Measurements from ENCODE around the gene EDC3. TPM values are rescaled to one million over a fixed set of nuclear protein-coding genes. Genes with fewer than 3 reads are reported as not detected.

Gene EDC3
- total and polyA plus RNA-seq, 2 of the 4 experiments (the other 2 are of a cell fraction) = 16.8 to 38.0 TPM

DNA sequence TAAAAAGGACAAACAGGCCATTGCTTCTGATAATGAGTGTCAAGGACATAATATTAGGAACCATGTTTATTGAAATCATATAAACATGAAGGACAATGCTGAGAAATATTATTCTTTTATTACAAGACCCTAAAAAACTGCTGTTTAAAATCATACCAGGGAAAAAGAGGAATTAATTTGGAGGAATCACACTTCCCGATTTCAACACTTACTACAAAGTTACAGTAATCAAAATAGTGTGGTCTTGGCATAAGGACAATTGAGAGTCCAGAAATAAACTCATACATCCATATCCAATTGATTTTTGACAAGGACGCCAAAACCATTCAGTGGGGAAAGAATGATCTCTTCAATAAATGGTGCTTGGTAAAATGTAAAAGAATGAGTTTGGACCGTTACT is 16.5 kb upstream of the EDC3 start:
- ATAC-seq (ENCODE audit: low read depth) (no peak), DNase-seq (no peak)
- H2BK5ac ChIP-seq (ENCODE audit: low read depth, low read length, poor library complexity, severe bottlenecking) = no peak overlapping the region
- no peak overlapping the region for H3K4me3 ChIP-seq (ENCODE audit: insufficient read depth, low read depth, low read length)
- intact Hi-C loops (cut with micrococcal nuclease) = no loop called here
- no peak overlapping the region for H4K5ac ChIP-seq (ENCODE audit: low read depth, low read length)
- H2BK20ac ChIP-seq (ENCODE audit: low read depth, low read length) = no peak overlapping the region
- no peaks in the 10 kb centered on the region for H3K9me3 ChIP-seq (ENCODE audit: control insufficient read depth, insufficient read depth, low read length)
- H3K27me3 ChIP-seq (ENCODE audit: control insufficient read depth, insufficient read depth, low read length) = peaks cover 21% of the 10 kb centered on the region
- no peak overlapping the region for H3K14ac ChIP-seq (replicated peaks; ENCODE audit: low read depth, low read length)
- H2AFZ ChIP-seq (replicated peaks; ENCODE audit: low read length, poor library complexity) = no peak overlapping the region
- no peaks in the 10 kb centered on the region for H3K4me1 ChIP-seq (ENCODE audit: control insufficient read depth, insufficient read depth, low read length)
- no peaks in the 10 kb centered on the region for H4K20me1 ChIP-seq (ENCODE audit: insufficient read depth, low read length)
- H2BK15ac ChIP-seq (ENCODE audit: low read depth, low read length) = no peak overlapping the region
- no peak overlapping the region for H3K27ac ChIP-seq (ENCODE audit: insufficient read depth, low read length)
- in situ Hi-C loops (cut with MboI; ENCODE audit: low sequenced_read_pairs) = no loop called here
- H3K4me2 ChIP-seq (ENCODE audit: low read depth, low read length) = no peak overlapping the region
- BruUV-seq (replicated peaks) = no TSS peak
- no peak overlapping the region for H3K4ac ChIP-seq (ENCODE audit: low read depth, low read length)
- no peak overlapping the region for H4K8ac ChIP-seq (ENCODE audit: low read depth in 2 of 2, low read length in 2 of 2)
- WGBS, 2 experiments (ENCODE audit: extremely low coverage in 2 of 2, insufficient read length in 1 of 2) = no CpG with 5 or more reads among the region's 3 CpGs
- no peak overlapping the region for H2AK9ac ChIP-seq (replicated peaks; ENCODE audit: low read depth, low read length, poor library complexity)
- ChIA-PET POLR2A (ENCODE audit: unreplicated experiment) (no interaction called here), CTCF (no interaction called here)
- H2BK120ac ChIP-seq (ENCODE audit: low read depth, low read length) = no peak overlapping the region
- no peak for TF ChIP-seq SMC3 (IDR thresholded peaks at IDR 0.05; ENCODE audit: low read depth, low read length)
- no peak for TF ChIP-seq POLR2A (IDR thresholded peaks at IDR 0.05; ENCODE audit: low read depth, low read length)
- no peak for TF ChIP-seq BHLHE40 (IDR thresholded peaks at IDR 0.05; ENCODE audit: low read depth, low read length)
- no peak for TF ChIP-seq CEBPB (IDR thresholded peaks at IDR 0.05; ENCODE audit: low read depth, low read length)
- no peak for TF ChIP-seq FOS (IDR thresholded peaks at IDR 0.05; ENCODE audit: low read depth, low read length)
- no peak overlapping the region for H3K23ac ChIP-seq (ENCODE audit: low read depth, low read length)
- dilution Hi-C loops (cut with HindIII; ENCODE audit: low sequenced_read_pairs, unreplicated experiment) = no loop called here
- no peak overlapping the region for H4K91ac ChIP-seq (ENCODE audit: insufficient read depth, low read depth, low read length)
- no peak overlapping the region for H2AK5ac ChIP-seq (ENCODE audit: low read depth, low read length)
- H3K79me1 ChIP-seq (ENCODE audit: low read depth in 1 of 2, low read length in 2 of 2) = no peaks in the 10 kb centered on the region
- H3K9me1 ChIP-seq (ENCODE audit: insufficient read depth, low read length) = no peaks in the 10 kb centered on the region
- H3K36me3 ChIP-seq (ENCODE audit: control insufficient read depth, insufficient read depth, low read length) = no peaks in the 10 kb centered on the region
- no peak overlapping the region for H3K9ac ChIP-seq (ENCODE audit: low read depth, low read length)
- no peak overlapping the region for H3K18ac ChIP-seq (ENCODE audit: low read depth, low read length)
- no peak overlapping the region for H3K56ac ChIP-seq (ENCODE audit: extremely low read depth, insufficient read depth, low read length)

Data from IMR-90 (cell line).